CD14-positive monocyte (primary cell): ENCODE measurements around the gene RAD50. TPM values are rescaled to one million over a fixed set of nuclear protein-coding genes. Genes with fewer than 3 reads are reported as not detected.

ENCODE experiments used
- DNase-seq, 3 donors: peaks; one replicate each; pipeline ENCODE4 v3.0.0-alpha.2; 2011 to 2022
- H2AFZ ChIP-seq: 2 replicates; pipeline ENCODE4 v1.6.0; 2012; ENCODE audit warnings: mild to moderate bottlenecking, low read depth, low read length, inconsistent platforms; ENCODE audit not compliant: insufficient read depth, poor library complexity, severe bottlenecking
- H3K27ac ChIP-seq, 2 donors: 1 replicate in 1 of 2; 2 replicates in 1 of 2; pipeline ENCODE4 v1.5.1; 2012 to 2013; ENCODE audit warnings: low read length in 2 of 2, control low read depth in 1 of 2, inconsistent platforms in 1 of 2, low read depth in 1 of 2, mild to moderate bottlenecking in 1 of 2
- H3K27me3 ChIP-seq, 2 donors: one replicate each; pipeline versions ENCODE4 v1.6.0 to v1.6.1; 2011 to 2013; ENCODE audit warnings: low read length in 2 of 2; ENCODE audit not compliant: control insufficient read depth in 2 of 2, insufficient read depth in 2 of 2
- H3K36me3 ChIP-seq, 2 donors: replicated peaks in 1 of 2; 1 replicate in 1 of 2; 2 replicates in 1 of 2; pipeline versions ENCODE4 v1.5.1 to v1.6.1; 2012 to 2013; ENCODE audit warnings: low read length in 2 of 2, control low read depth in 1 of 2, inconsistent platforms in 1 of 2, mild to moderate bottlenecking in 1 of 2; ENCODE audit not compliant: insufficient read depth in 2 of 2, control insufficient read depth in 1 of 2
- H3K4me1 ChIP-seq, 2 donors: 1 replicate in 1 of 2; 2 replicates in 1 of 2; pipeline versions ENCODE4 v1.5.1 to v1.6.1; 2012 to 2013; ENCODE audit warnings: low read length in 2 of 2, control low read depth in 1 of 2, inconsistent platforms in 1 of 2, mild to moderate bottlenecking in 1 of 2, moderate library complexity in 1 of 2; ENCODE audit not compliant: insufficient read depth in 2 of 2, control insufficient read depth in 1 of 2
- H3K4me2 ChIP-seq: replicated peaks from 2 replicates; pipeline ENCODE3; 2012; ENCODE audit warnings: low read length, moderate library complexity, mild to moderate bottlenecking; ENCODE audit not compliant: poor library complexity, severe bottlenecking; ENCODE audit errors: extremely low read depth
- H3K4me3 ChIP-seq, 3 experiments: fragments of 200-600 bp in 1 of 3; sonication (generic) in 1 of 3; replicated peaks in 1 of 3; 1 replicate in 2 of 3; 2 replicates in 1 of 3; pipeline ENCODE4 v1.5.1; 2011 to 2013; ENCODE audit warnings: low read length in 3 of 3, mild to moderate bottlenecking in 3 of 3, control low read depth in 2 of 3, low read depth in 2 of 3, inconsistent platforms in 1 of 3, moderate library complexity in 1 of 3
- H3K79me2 ChIP-seq: 2 replicates; pipeline ENCODE4 v1.6.0; 2012; ENCODE audit warnings: mild to moderate bottlenecking, control low read depth, inconsistent platforms, low read length, moderate library complexity; ENCODE audit not compliant: insufficient read depth
- H3K9ac ChIP-seq: 2 replicates; pipeline ENCODE4 v1.6.0; 2017; ENCODE audit warnings: low read length, mild to moderate bottlenecking; ENCODE audit not compliant: insufficient read depth, poor library complexity, severe bottlenecking
- H3K9me3 ChIP-seq, 2 donors: replicated peaks in 1 of 2; 1 replicate in 1 of 2; 2 replicates in 1 of 2; pipeline versions ENCODE4 v1.5.1 to v1.6.1; 2012 to 2013; ENCODE audit warnings: low read length in 2 of 2, control low read depth in 1 of 2; ENCODE audit not compliant: control insufficient read depth in 1 of 2, insufficient read depth in 1 of 2
- H4K20me1 ChIP-seq: 2 replicates; pipeline ENCODE4 v1.6.0; 2012; ENCODE audit warnings: mild to moderate bottlenecking, low read length, control low read depth, moderate library complexity; ENCODE audit not compliant: insufficient read depth
- H3K27ac Mint-ChIP-seq, 7 donors: one replicate each; pipeline ENCODE4 v1.8.0; 2020; ENCODE audit warnings: mild to moderate bottlenecking in 7 of 7, mixed read lengths in 7 of 7, moderate library complexity in 6 of 7, inconsistent platforms in 2 of 7
- H3K27me3 Mint-ChIP-seq, 3 donors: one replicate each; pipeline ENCODE4 v1.8.0; 2021 to 2022; ENCODE audit warnings: low read depth in 3 of 3, mild to moderate bottlenecking in 3 of 3, mixed read lengths in 3 of 3, moderate library complexity in 3 of 3, inconsistent platforms in 1 of 3
- H3K36me3 Mint-ChIP-seq, 2 donors: one replicate each; pipeline ENCODE4 v1.8.0; 2020; ENCODE audit warnings: mixed read lengths in 2 of 2, inconsistent platforms in 1 of 2, mild to moderate bottlenecking in 1 of 2
- H3K4me1 Mint-ChIP-seq: one replicate; pipeline ENCODE4 v1.8.0; 2020; ENCODE audit warnings: mild to moderate bottlenecking, mixed read lengths
- H3K4me3 Mint-ChIP-seq, 2 donors: one replicate each; pipeline ENCODE4 v1.8.0; 2020; ENCODE audit warnings: mild to moderate bottlenecking in 2 of 2, mixed read lengths in 2 of 2, moderate library complexity in 1 of 2
- H3K9me3 Mint-ChIP-seq, 7 donors: one replicate each; pipeline ENCODE4 v1.8.0; 2020 to 2022; ENCODE audit warnings: mixed read lengths in 7 of 7, mild to moderate bottlenecking in 6 of 7, moderate library complexity in 6 of 7, inconsistent platforms in 2 of 7
- CTCF ChIP-seq: fragments of 200-600 bp; IDR thresholded peaks from one replicate; pipeline ENCODE4 v1.8.0; 2022; ENCODE audit warnings: antibody characterized with exemption, mild to moderate bottlenecking
- WGBS: methylation state at CpG from one replicate; pipeline ENCODE4 v1.1.5; 2013; ENCODE audit warnings: missing lambda C conversion rate; ENCODE audit not compliant: insufficient coverage; 5-methylcytosine and 5-hydroxymethylcytosine counted together
- intact Hi-C, 2 donors: fragments of 100-400 bp; cut with micrococcal nuclease; formaldehyde crosslinking; loops; one replicate each; pipeline versions ENCODE4 v1.15.0 to v1.15.1; 2023
- polyA plus RNA-seq, 3 donors: library from polyadenylated mRNA; depleted of rRNA in 1 of 3; unstranded in 2 of 3; stranded (reverse) in 1 of 3; fragments of 300-500 nt in 2 of 3; fragments of >200 nt in 1 of 3; fragmentation: Illumina TruSeq in 2 of 3; gene quantifications; 1 replicate in 2 of 3; 2 replicates in 1 of 3; pipeline ENCODE4 v1.2.3, GENCODE V29; 2012 to 2021

Gene RAD50
- polyA plus RNA-seq, 3 donors, result 5.8 to 9.3 (median 8.2) TPM

GRCh38 chr5:132647473-132647872 lies 90.7 kb downstream of the RAD50 start:
- no peak for TF ChIP-seq CTCF
- no peak overlapping the region for H3K27ac ChIP-seq
- no peaks in the 10 kb centered on the region for H3K4me1 ChIP-seq
- peaks cover 13 to 20% of the 10 kb centered on the region in 2 donors for H3K36me3 Mint-ChIP-seq
- no peaks in the 10 kb centered on the region for H3K79me2 ChIP-seq
- H3K4me3 Mint-ChIP-seq, result no peak overlapping the region
- no peak for DNase-seq
- H3K9me3 Mint-ChIP-seq, result peaks cover 5 to 15% (median 14%) of the 10 kb centered on the region in 7 donors
- no peaks in the 10 kb centered on the region for H4K20me1 ChIP-seq
- intact Hi-C loops, result no loop called here
- peaks cover 2 to 3% of the 10 kb centered on the region in 2 donors for H3K27me3 ChIP-seq
- H3K4me2 ChIP-seq, result no peak overlapping the region
- no peak overlapping the region for H2AFZ ChIP-seq
- H3K4me3 ChIP-seq, result no peak overlapping the region
- peaks cover 0 to 2% of the 10 kb centered on the region in 2 donors for H3K9me3 ChIP-seq
- peaks cover 8 to 14% (median 10%) of the 10 kb centered on the region in 3 donors for H3K27me3 Mint-ChIP-seq
- peaks cover 9 to 10% of the 10 kb centered on the region in 2 donors for H3K36me3 ChIP-seq
- no peak overlapping the region for H3K27ac Mint-ChIP-seq
- H3K4me1 Mint-ChIP-seq, result no peaks in the 10 kb centered on the region
- no peak overlapping the region for H3K9ac ChIP-seq
- WGBS, result 100% methylated on average over 1 of the region's 2 CpGs

GRCh38 chr5:132648355-132648754 lies 91.6 kb downstream of the RAD50 start:
- no peaks in the 10 kb centered on the region for H3K4me1 Mint-ChIP-seq
- intact Hi-C loops, result no loop called here
- H3K36me3 Mint-ChIP-seq, result peaks cover 4 to 12% of the 10 kb centered on the region in 2 donors
- peaks cover 5 to 15% (median 14%) of the 10 kb centered on the region in 7 donors for H3K9me3 Mint-ChIP-seq
- no peak overlapping the region for H2AFZ ChIP-seq
- H3K9me3 ChIP-seq, result peaks cover 0 to 2% of the 10 kb centered on the region in 2 donors
- H4K20me1 ChIP-seq, result no peaks in the 10 kb centered on the region
- TF ChIP-seq CTCF, result no peak
- H3K27ac ChIP-seq, result no peak overlapping the region
- no peaks in the 10 kb centered on the region for H3K79me2 ChIP-seq
- H3K27me3 Mint-ChIP-seq, result peaks cover 14 to 19% (median 15%) of the 10 kb centered on the region in 3 donors
- peaks cover under 1 to 1% of the 10 kb centered on the region in 2 donors for H3K36me3 ChIP-seq
- no peak overlapping the region for H3K4me2 ChIP-seq
- no CpG with 5 or more reads among the region's 1 CpG for WGBS
- peaks cover 3 to 11% of the 10 kb centered on the region in 2 donors for H3K27me3 ChIP-seq
- H3K4me3 ChIP-seq, result no peak overlapping the region
- H3K9ac ChIP-seq, result no peak overlapping the region
- no peak overlapping the region for H3K27ac Mint-ChIP-seq
- no peaks in the 10 kb centered on the region for H3K4me1 ChIP-seq
- DNase-seq, result no peak
- H3K4me3 Mint-ChIP-seq, result no peak overlapping the region
